Muscle layer of colon (tissue), 2 donors: ENCODE measurements around the gene SARS1.

ENCODE experiments used
- H3K27ac ChIP-seq: one replicate; pipeline ENCODE4 v1.7.0; 2013; ENCODE audit warnings: low read depth, mild to moderate bottlenecking, low read length, moderate library complexity
- H3K27me3 ChIP-seq, 2 donors: one replicate each; pipeline ENCODE4 v1.7.0; 2013; ENCODE audit warnings: low read length in 2 of 2, mild to moderate bottlenecking in 2 of 2; ENCODE audit not compliant: insufficient read depth in 2 of 2, control insufficient read depth in 1 of 2
- H3K36me3 ChIP-seq: one replicate; pipeline ENCODE4 v1.7.0; 2013; ENCODE audit warnings: mild to moderate bottlenecking, low read length; ENCODE audit not compliant: insufficient read depth
- H3K4me1 ChIP-seq: one replicate; pipeline ENCODE4 v1.7.0; 2013; ENCODE audit warnings: mild to moderate bottlenecking, low read length; ENCODE audit not compliant: insufficient read depth
- H3K4me3 ChIP-seq, 2 donors: one replicate each; pipeline ENCODE4 v1.7.0; 2013; ENCODE audit warnings: low read length in 2 of 2, low read depth in 1 of 2, mild to moderate bottlenecking in 1 of 2, moderate library complexity in 1 of 2
- H3K9ac ChIP-seq: one replicate; pipeline ENCODE4 v1.7.0; 2013; ENCODE audit warnings: low read length
- H3K9me3 ChIP-seq: one replicate; pipeline ENCODE4 v1.7.0; 2013; ENCODE audit warnings: mild to moderate bottlenecking, low read length
- donor health status: abdominal sarcoma.
- donor health status: Adenocarcinoma of cecum.

Gene SARS1

DNA sequence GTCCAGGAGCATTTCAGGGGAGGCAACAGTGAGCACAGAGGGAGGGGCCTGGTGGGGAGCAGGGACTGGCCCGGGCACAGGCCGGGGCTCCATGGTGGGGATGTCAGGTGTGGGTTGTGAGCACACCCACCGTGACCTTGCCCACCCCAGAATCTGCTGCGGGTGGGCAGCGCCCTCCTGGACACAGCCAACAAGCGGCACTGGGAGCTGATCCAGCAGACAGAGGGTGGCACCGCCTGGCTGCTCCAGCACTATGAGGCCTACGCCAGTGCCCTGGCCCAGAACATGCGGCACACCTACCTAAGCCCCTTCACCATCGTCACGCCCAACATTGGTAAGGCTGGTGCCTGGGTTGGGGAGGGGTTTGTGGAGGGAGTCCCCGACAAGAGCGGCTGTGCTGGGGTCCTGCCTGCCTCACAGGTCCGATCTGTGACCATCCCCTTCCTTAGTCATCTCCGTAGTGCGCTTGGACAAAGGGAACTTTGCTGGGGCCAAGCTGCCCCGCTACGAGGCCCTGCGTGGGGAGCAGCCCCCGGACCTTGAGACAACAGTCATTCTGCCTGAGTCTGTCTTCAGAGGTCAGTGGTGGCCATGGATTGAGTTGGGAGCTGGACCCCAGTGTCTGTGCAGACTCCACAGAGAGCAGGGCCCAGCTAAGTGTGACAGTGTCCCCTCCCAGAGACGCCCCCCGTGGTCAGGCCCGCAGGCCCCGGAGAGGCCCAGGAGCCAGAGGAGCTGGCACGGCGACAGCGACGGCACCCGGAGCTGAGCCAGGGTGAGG is 54.9 kb downstream of the SARS1 start:
- no peak overlapping the region for H3K9ac ChIP-seq
- no peak overlapping the region for H3K4me3 ChIP-seq
- peaks cover 6% of the 10 kb centered on the region for H3K36me3 ChIP-seq
- no peaks in the 10 kb centered on the region for H3K9me3 ChIP-seq
- no peaks in the 10 kb centered on the region for H3K27me3 ChIP-seq
- no peaks in the 10 kb centered on the region for H3K4me1 ChIP-seq
- no peak overlapping the region for H3K27ac ChIP-seq

DNA sequence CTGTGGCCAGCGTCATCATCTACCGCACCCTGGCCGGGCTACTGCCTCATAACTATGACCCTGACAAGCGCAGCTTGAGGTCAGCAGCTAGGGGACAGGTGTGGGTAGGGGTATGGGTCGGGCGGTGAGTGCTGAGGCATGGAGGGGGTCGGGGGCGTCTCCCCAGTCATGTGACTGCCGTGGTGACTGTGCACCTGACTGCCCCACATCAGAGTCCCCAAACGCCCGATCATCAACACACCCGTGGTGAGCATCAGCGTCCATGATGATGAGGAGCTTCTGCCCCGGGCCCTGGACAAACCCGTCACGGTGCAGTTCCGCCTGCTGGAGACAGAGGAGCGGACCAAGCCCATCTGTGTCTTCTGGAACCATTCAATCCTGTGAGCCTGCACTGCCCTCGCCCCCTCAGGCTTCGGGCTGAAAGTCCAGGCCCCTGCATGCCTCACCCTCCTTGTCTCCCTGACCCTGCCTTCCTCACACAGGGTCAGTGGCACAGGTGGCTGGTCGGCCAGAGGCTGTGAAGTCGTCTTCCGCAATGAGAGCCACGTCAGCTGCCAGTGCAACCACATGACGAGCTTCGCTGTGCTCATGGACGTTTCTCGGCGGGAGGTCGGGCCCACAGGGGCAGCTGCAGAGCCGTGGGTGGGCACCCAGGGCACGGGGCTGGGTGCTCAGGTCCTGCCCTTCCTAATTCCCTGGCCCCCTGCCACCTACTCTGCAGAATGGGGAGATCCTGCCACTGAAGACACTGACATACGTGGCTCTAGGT is 55.7 kb downstream of the SARS1 start:
- H3K4me1 ChIP-seq, result no peaks in the 10 kb centered on the region
- H3K36me3 ChIP-seq, result peaks cover 5% of the 10 kb centered on the region
- no peaks in the 10 kb centered on the region for H3K9me3 ChIP-seq
- H3K4me3 ChIP-seq, result no peak overlapping the region
- H3K9ac ChIP-seq, result no peak overlapping the region
- H3K27me3 ChIP-seq, result no peaks in the 10 kb centered on the region
- no peak overlapping the region for H3K27ac ChIP-seq

DNA sequence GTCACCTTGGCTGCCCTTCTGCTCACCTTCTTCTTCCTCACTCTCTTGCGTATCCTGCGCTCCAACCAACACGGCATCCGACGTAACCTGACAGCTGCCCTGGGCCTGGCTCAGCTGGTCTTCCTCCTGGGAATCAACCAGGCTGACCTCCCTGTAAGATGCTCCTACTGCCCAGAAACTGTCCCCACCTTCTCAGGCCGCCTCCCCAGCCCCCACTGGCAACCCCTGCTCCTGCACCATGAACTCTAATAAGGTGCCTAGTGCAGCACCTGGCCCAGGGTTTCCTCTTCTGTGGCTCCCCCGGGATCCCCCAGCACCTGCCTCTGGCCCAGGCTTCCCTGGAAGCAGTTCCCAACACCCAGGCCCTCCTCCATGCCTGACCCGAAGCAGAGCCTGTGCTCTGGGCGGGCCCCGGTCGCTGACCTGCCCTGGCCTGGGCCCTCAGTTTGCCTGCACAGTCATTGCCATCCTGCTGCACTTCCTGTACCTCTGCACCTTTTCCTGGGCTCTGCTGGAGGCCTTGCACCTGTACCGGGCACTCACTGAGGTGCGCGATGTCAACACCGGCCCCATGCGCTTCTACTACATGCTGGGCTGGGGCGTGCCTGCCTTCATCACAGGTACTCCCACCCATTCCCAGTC is 56.4 kb downstream of the SARS1 start:
- Histone ChIP-seq H3K4me3 (no peak overlapping the region), H3K36me3 (no peaks in the 10 kb centered on the region), H3K27ac (no peak overlapping the region), H3K9me3 (no peaks in the 10 kb centered on the region), H3K9ac (no peak overlapping the region), H3K4me1 (peaks cover 5% of the 10 kb centered on the region), H3K27me3 (no peaks in the 10 kb centered on the region)

GRCh38 chr1:109270623-109271317 is 57.1 kb downstream of the SARS1 start:
- no peaks in the 10 kb centered on the region for H3K36me3 ChIP-seq
- no peak overlapping the region for H3K4me3 ChIP-seq
- H3K27me3 ChIP-seq, result no peaks in the 10 kb centered on the region
- H3K4me1 ChIP-seq, result peaks cover 7% of the 10 kb centered on the region
- H3K27ac ChIP-seq, result no peak overlapping the region
- no peak overlapping the region for H3K9ac ChIP-seq
- no peaks in the 10 kb centered on the region for H3K9me3 ChIP-seq

DNA sequence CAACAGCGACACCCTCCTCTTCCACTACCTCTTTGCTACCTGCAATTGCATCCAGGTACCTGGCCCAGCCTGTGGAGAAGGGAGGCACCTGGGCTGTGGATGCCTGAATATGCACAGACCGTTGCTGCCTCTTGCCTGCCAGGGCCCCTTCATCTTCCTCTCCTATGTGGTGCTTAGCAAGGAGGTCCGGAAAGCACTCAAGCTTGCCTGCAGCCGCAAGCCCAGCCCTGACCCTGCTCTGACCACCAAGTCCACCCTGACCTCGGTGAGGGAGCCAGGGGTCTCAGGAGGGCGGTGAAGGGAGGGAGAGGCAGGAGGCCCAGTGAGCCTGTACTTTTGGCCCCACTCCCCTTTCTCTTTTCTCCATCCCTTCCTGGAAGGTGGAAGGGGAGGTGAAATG is 57.7 kb downstream of the SARS1 start:
- no peaks in the 10 kb centered on the region for H3K36me3 ChIP-seq
- no peak overlapping the region for H3K27ac ChIP-seq
- no peaks in the 10 kb centered on the region for H3K27me3 ChIP-seq
- peaks cover 7% of the 10 kb centered on the region for H3K4me1 ChIP-seq
- H3K9ac ChIP-seq, result no peak overlapping the region
- H3K4me3 ChIP-seq, result no peak overlapping the region
- no peaks in the 10 kb centered on the region for H3K9me3 ChIP-seq

DNA sequence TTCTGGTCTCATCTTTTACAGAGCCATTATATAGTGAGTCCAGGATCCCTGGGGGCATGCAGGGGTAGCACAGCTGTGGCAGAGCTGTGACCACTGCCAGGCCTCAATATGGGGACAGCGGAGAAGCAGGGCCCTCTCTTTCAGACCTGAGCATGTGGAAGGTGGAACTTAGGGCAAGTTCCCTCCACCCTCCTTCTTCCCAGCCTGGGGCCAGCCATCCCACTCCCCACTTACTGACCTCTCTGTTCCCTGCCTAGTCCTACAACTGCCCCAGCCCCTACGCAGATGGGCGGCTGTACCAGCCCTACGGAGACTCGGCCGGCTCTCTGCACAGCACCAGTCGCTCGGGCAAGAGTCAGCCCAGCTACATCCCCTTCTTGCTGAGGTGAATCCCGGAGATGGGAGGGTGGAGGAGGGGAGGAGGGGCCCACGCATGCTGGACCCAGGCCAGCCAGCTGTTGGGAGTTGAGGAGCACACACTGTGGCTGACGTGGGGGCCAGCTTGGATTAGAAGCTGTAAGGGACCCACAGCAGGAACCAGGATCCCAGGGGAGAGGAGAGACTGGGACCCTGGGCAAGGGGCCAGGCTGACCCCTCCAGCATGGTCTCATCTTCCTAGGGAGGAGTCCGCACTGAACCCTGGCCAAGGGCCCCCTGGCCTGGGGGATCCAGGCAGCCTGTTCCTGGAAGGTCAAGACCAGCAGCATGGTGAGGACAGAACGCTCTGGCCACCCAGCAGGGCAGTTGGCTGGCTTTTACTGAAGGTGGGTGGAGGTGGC is 58.5 kb downstream of the SARS1 start:
- Histone ChIP-seq H3K9ac (no peak overlapping the region), H3K4me3 (no peak overlapping the region), H3K4me1 (peaks cover 7% of the 10 kb centered on the region), H3K9me3 (no peaks in the 10 kb centered on the region), H3K27me3 (no peaks in the 10 kb centered on the region), H3K27ac (no peak overlapping the region), H3K36me3 (no peaks in the 10 kb centered on the region)

- Histone ChIP-seq H3K27me3 (no peaks in the 10 kb centered on the region), H3K4me1 (peaks cover 7% of the 10 kb centered on the region), H3K9me3 (no peaks in the 10 kb centered on the region), H3K4me3 (no peak overlapping the region), H3K27ac (no peak overlapping the region), H3K9ac (no peak overlapping the region), H3K36me3 (no peaks in the 10 kb centered on the region)
These were observed 59.3 kb downstream of the SARS1 start for GRCh38 chr1:109272831-109273547.

DNA sequence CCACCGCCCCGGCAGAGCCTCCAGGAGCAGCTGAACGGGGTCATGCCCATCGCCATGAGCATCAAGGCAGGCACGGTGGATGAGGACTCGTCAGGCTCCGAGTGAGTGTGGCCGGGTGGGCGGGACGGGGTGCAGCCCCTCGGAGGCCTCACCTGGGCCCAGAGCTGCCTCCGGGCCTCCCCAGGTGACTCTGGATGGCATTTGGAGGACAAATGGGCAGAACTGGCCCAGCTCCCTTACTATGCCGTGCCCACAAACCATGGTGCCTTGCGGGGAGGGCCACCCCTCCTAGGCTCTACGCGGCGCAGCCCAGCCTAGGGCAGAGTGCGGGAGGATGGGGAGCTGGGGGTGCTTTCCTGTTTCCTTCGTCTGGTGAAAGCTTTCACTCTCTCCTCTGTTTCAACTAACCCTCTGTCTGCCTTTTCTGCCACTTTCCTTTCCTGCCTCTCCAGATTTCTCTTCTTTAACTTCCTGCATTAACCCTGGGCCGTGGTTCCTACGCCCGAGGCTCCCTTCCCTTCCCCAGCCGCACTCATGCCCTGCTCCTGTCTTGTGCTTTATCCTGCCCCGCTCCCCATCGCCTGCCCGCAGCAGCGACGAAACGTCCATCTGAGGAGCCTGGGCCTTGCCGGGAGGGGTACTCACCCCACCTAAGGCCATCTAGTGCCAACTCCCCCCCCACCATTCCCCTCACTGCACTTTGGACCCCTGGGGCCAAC is 60.0 kb downstream of the SARS1 start:
- Histone ChIP-seq H3K4me3 (no peak overlapping the region), H3K36me3 (no peaks in the 10 kb centered on the region), H3K4me1 (peaks cover 7% of the 10 kb centered on the region), H3K9ac (no peak overlapping the region), H3K27me3 (no peaks in the 10 kb centered on the region), H3K9me3 (no peaks in the 10 kb centered on the region), H3K27ac (no peak overlapping the region)

- H3K4me3 ChIP-seq, result no peak overlapping the region
- H3K4me1 ChIP-seq, result peaks cover 7% of the 10 kb centered on the region
- no peaks in the 10 kb centered on the region for H3K27me3 ChIP-seq
- no peak overlapping the region for H3K27ac ChIP-seq
- H3K9ac ChIP-seq, result no peak overlapping the region
- no peaks in the 10 kb centered on the region for H3K36me3 ChIP-seq
- H3K9me3 ChIP-seq, result no peaks in the 10 kb centered on the region
These were observed 61.1 kb downstream of the SARS1 start for GRCh38 chr1:109274533-109275476.
